GM18907 (cell line): ENCODE data around the gene LAPTM5.

ENCODE experiments used
- ATAC-seq: cut with Tn5 transposase; IDR thresholded peaks from one replicate; pipeline ENCODE4 v1.9.1; 2021; ENCODE audit warnings: mild to moderate bottlenecking, moderate library complexity; ENCODE audit not compliant: unreplicated experiment

LAPTM5 gene

GRCh38 chr1:30787856-30788495 lies 30.4 kb upstream of the LAPTM5 start:
- no peak for ATAC-seq

DNA sequence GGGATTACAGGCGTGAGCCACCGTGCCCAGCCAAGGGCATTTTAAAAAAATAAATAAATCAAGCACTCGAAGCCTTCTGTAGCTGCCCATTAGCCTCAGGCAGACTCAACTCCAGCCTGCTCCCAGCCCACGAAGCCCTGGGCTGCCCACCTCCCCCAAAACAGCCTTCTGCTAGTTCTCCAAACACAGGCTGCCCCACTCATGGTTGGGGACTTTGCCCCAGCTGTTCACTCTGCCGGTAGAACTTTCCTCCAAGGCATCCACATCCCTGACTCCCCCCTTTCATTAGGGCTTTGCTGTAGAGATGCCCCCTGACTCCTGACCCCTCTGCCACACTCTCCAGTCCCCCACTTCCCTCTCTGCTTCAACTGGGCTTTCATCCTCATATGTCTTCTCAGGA lies 29.7 kb upstream of the LAPTM5 start:
- no peak for ATAC-seq

DNA sequence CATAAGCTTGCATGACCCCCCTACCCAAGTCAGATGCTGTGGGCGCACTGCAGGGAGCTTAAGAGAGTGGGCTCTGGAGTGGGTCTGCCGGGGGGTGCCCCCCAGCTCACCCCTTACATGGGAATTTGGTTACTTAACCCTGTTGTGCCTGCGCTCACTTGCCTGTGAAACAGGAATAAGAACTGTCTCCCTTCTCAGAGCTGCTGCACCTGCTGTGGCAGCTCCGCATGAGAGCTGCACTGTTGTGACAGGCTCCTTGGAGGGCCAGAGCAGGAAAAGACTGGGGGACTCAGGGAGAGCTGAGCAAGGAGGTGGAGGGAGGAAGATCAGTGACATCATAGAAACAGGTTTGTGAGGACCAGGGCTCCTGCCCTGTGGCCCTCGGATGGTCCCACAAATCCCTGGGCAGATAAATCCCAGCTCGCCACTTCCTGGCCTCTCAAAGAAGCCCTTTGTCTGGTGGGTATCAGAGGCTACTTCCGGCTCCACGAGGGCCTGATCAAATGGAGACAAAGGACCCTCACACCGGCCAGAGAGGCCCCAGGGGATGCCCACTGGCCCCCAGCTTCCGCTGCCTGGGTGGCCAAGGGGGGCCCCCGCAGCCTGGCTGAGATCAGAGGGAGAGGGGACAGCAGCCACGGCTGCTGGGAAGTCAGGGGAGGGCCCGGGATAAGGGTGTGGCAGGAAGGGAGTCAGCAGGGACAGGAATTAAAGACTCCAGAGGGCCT lies 28.9 kb upstream of the LAPTM5 start:
- no peak for ATAC-seq

GRCh38 chr1:30785714-30786113 lies 28.1 kb upstream of the LAPTM5 start:
- ATAC-seq = no peak

DNA sequence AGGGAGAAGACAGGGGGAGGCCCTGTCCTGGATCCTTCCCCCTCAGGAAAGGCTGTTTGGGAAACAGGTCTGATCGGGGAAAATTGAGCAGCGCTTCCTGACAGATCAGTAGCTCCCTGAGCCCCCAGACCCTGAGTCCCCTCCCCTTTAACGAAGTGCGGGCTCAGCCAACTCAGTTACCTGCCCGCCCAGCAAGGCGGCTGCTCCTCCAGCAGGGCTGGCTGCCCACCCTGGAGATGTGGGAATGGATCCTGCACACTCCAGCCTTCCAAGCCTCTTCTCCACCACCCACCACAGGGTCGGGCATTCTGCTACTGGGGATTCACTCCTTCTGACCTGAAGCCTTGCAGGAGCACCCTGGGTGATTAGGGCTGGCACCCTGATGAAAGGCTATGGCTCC lies 27.6 kb upstream of the LAPTM5 start:
- no peak for ATAC-seq

DNA sequence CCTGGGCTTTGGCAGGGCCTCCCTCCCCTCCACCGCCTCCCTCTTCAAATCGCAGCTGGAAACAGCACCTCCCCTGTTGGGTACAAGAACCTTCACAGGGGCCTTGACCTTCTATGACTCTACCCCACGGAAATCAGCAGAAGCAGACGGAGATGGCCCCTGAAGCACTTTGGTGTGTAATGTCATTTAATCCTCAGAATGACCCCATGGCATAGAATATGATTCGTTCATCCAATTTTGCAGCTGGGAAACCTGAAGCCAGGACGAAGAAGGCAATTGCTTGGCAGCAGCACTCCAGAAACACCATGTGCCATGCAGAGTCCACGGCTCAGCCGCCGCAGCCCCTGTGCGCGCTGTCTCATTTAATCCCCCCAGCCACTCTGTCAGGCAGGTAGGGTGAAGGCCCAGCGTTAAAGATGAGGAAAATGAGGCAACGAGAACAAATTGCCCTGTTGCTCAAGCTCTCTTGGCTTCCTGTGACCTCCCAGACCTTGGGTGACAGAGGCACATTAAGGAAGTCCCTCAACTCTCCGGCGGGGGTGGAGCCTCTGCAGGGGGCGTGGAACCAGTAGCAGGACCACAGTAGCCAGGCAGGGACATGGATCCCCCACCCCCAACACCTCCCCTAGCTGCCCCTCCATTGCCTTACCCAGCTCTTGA lies 25.8 kb upstream of the LAPTM5 start:
- no peak for ATAC-seq

GRCh38 chr1:30782361-30783255 lies 25.0 kb upstream of the LAPTM5 start:
- ATAC-seq = peak; percentile 73

DNA sequence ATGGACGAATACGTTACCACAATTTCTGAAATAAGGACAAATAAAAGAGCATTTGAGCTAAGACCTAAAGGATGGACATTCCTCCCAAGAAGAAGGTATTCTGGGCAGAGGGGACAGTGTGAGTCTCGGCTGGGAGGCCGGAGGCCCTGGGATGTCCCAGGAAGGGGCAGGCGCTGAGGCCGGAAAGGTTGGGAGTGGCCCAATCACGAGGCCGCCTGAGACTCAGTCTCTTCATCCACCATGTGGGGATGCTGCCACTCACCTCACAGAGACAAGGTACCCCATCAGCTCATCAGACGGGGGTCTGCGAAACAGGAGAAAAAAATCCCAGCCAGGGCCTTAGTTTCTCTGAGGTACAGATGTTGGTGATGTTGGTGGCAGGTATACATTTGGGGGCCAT lies 24.3 kb upstream of the LAPTM5 start:
- ATAC-seq = no peak

GRCh38 chr1:30780409-30780808 lies 22.8 kb upstream of the LAPTM5 start:
- ATAC-seq = no peak

GRCh38 chr1:30779294-30780071 lies 21.9 kb upstream of the LAPTM5 start:
- ATAC-seq = no peak

- ATAC-seq = no peak
These were observed 21.4 kb upstream of the LAPTM5 start for GRCh38 chr1:30778979-30779293.

DNA sequence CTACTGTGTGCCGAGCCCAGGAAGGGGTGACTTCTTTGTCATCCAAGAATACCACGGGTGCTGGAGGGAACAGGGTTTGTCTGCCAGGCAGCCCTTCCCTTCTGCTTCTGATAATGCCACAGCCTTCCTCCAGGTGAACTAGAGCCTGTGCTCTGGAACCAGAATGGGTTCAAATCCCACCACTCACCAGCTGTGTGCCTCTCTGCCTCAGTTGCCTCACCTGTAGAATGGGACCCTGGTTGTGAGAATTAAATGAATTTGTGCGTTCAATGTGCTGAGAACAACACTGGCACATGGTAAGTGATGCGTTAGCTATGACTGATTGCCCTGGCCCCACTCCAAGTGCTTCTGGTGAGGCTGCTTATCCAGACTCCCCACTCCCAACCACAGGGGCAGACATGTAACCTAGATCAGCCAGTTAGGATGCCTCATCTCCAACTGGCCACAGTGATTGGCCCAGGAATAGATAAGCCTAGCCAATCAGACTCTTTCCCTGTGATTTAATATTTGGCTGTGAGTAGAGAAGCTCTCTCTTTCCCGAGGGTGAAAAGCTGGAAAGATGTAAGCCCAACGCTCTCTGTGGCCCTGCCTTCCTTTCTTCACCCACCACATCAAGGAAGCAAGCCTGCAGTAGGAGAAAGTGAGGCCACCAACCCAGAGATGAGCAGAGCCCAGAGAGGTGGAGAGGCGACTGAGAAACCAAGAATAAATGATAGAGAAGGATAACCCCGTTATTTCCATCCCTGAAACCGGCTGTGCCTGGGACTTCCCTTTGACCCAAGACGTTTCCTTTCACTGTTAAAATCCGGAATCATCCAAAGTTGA lies 20.8 kb upstream of the LAPTM5 start:
- ATAC-seq = no peak

GRCh38 chr1:30777904-30778153 lies 20.3 kb upstream of the LAPTM5 start:
- no peak for ATAC-seq

- no peak for ATAC-seq
These were observed 19.7 kb upstream of the LAPTM5 start for GRCh38 chr1:30777060-30777903.

DNA sequence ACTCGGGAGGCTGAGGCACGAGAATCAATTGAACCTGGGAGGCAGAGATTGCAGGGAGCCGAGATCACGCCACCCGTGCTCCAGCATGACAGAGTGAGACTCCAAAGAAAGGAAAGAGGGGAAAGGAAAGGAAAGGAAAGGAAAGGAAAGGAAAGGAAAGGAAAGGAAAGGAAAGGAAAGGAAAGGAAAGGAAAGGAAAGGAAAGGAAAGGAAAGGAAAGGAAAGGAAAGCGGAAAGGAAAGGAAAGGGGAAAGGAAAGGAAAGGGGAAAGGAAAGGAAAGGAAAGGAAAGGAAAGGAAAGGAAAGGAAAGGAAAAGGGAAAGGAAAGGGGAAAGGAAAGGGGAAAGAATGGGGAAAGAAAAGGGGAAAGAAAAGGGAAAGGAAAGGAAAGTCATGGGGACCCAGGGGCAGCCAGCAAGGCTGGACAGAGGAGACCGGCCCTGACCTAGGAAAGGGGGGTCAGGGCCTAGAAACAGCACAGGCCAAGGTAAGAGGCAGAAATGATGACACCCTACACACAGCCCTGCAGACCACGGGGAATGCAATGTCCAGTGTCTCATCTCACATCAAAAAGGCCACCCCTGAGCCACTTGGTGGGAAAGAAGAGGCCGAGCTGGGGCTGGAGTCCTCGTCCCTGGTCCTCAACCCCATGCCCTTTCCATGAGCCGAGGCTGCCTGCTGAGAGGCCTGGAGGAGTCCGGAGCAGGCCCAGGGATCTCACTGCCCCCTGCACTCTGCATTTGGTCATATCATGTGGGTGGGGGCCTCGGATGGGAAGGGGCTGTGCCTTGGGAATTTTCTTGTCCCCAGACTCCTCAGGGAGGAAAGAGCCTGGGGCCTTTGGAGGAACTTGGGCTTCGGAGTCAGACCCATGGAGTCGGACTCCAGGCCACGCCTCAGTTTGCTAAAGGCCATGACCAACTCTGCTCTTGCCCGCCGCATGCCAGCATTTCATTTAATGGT lies 18.8 kb upstream of the LAPTM5 start:
- ATAC-seq = no peak

GRCh38 chr1:30775433-30775975 lies 17.9 kb upstream of the LAPTM5 start:
- ATAC-seq = no peak

- no peak for ATAC-seq
These were observed 17.2 kb upstream of the LAPTM5 start for GRCh38 chr1:30774550-30775432.
